HG03521 (cell line): ENCODE results near the gene FAM161B.
A peak's percentile ranks its signal among the peaks of the same experiment; 100 is the strongest.
"Not testable (repeated sequence)": the region's sequence is repeated elsewhere in the genome, so short reads cannot be mapped to it uniquely, and the experiment has no call there.

ENCODE experiments used
- ATAC-seq: cut with Tn5 transposase; IDR thresholded peaks from one replicate; pipeline ENCODE4 v1.9.1; 2021; ENCODE audit warnings: mild to moderate bottlenecking, moderate library complexity; ENCODE audit not compliant: unreplicated experiment

Gene FAM161B

GRCh38 chr14:73944432-73945158, 5.3 kb downstream of the FAM161B start:
- no peak for ATAC-seq

- no peak for ATAC-seq
Observed at GRCh38 chr14:73943083-73943482, 6.8 kb downstream of the FAM161B start.

- no peak for ATAC-seq
Observed at GRCh38 chr14:73942180-73942579, 7.7 kb downstream of the FAM161B start.

GRCh38 chr14:73937012-73937411, 12.9 kb downstream of the FAM161B start:
- ATAC-seq = no peak

- no peak for ATAC-seq
Observed at GRCh38 chr14:73936548-73936947, 13.3 kb downstream of the FAM161B start.

- ATAC-seq = no peak
Observed at GRCh38 chr14:73935666-73936065, 14.2 kb downstream of the FAM161B start.

- no peak for ATAC-seq
Observed at GRCh38 chr14:73924337-73924736, 25.6 kb downstream of the FAM161B start.

- not testable (repeated sequence) for ATAC-seq
Observed at GRCh38 chr14:73919457-73919856, 30.4 kb downstream of the FAM161B start.

GRCh38 chr14:73916324-73916723, 33.6 kb downstream of the FAM161B start:
- ATAC-seq = no peak

GRCh38 chr14:73913256-73913655, 36.6 kb downstream of the FAM161B start:
- no peak for ATAC-seq

GRCh38 chr14:73909681-73910080, 40.2 kb downstream of the FAM161B start:
- no peak for ATAC-seq

GRCh38 chr14:73903028-73903427, 46.9 kb downstream of the FAM161B start:
- ATAC-seq = no peak

- no peak for ATAC-seq
Observed at GRCh38 chr14:73896521-73896920, 53.4 kb downstream of the FAM161B start.

GRCh38 chr14:73895939-73896338, 54.0 kb downstream of the FAM161B start:
- no peak for ATAC-seq

- ATAC-seq = not testable (repeated sequence)
Observed at GRCh38 chr14:73894180-73894687, 55.7 kb downstream of the FAM161B start.

GRCh38 chr14:73889376-73889775, 60.5 kb downstream of the FAM161B start:
- ATAC-seq = no peak

- no peak for ATAC-seq
Observed at GRCh38 chr14:73888971-73889370, 60.9 kb downstream of the FAM161B start.

- ATAC-seq = no peak
Observed at GRCh38 chr14:73888460-73888725, 61.5 kb downstream of the FAM161B start.

- no peak for ATAC-seq
Observed at GRCh38 chr14:73887694-73888459, 62.0 kb downstream of the FAM161B start.

GRCh38 chr14:73887318-73887616, 62.6 kb downstream of the FAM161B start:
- no peak for ATAC-seq

GRCh38 chr14:73886449-73887317, 63.2 kb downstream of the FAM161B start, which contains the start of gene ZNF410:
Gene ZNF410 (plus strand): TSS chr14:73886859. CDS start chr14:73892176, 5,317 bp downstream.
- ATAC-seq = peak; percentile 98
